Panc1 (cell line): ENCODE results near the gene NME2. TPM values are rescaled to one million over a fixed set of nuclear protein-coding genes. Genes with fewer than 3 reads are reported as not detected.

Experiments
- ATAC-seq: fragments of 200-7000 bp; cut with Tn5 transposase; 2 replicates; pipeline ENCODE4 v1.9.1; 2020; ENCODE audit warnings: mild to moderate bottlenecking, moderate library complexity
- BruUV-seq: library from RNA; stranded (reverse); fragments of 400-500 nt; replicated peaks from 2 replicates; lab custom pipeline; 2021; lab: Mats Ljungman, UMichigan
- CTCF ChIA-PET: fragments of 300-600 bp; sonication (Branson Sonifier 250); formaldehyde crosslinking; loops from one replicate; lab custom pipeline; 2022; ENCODE audit warnings: antibody characterized with exemption; lab: Charles Lee
- POLR2A ChIA-PET: fragments of 300-600 bp; sonication (Branson Sonifier 250); formaldehyde crosslinking; loops from one replicate; lab custom pipeline; 2022; ENCODE audit warnings: antibody characterized with exemption; lab: Charles Lee
- DNase-seq: peaks from one replicate; pipeline ENCODE4 v3.0.0-alpha.2; 2010; ENCODE audit warnings: low read depth, low spot score
- H3K27ac ChIP-seq: 2 replicates; pipeline ENCODE4 v1.5.1; 2011; ENCODE audit warnings: mild to moderate bottlenecking, low read length, inconsistent platforms
- H3K27me3 ChIP-seq: fragments of 200-500 bp; sonication (Bioruptor generic); 2 replicates; pipeline ENCODE4 v1.6.0; 2014; ENCODE audit warnings: low read length, inconsistent platforms; ENCODE audit not compliant: control insufficient read depth, insufficient read depth
- H3K36me3 ChIP-seq: fragments of 200-500 bp; sonication (Bioruptor generic); 2 replicates; pipeline ENCODE4 v1.5.1; 2014; ENCODE audit warnings: inconsistent platforms, mild to moderate bottlenecking, low read length, moderate library complexity; ENCODE audit not compliant: control insufficient read depth, insufficient read depth
- H3K4me1 ChIP-seq: 2 replicates; pipeline ENCODE4 v1.5.1; 2011; ENCODE audit warnings: inconsistent platforms, mild to moderate bottlenecking, low read length, moderate library complexity; ENCODE audit not compliant: control insufficient read depth, insufficient read depth
- H3K4me3 ChIP-seq, 2 experiments: 2 replicates each; pipeline ENCODE4 v1.5.1; 2011 to 2012; ENCODE audit warnings: low read depth in 2 of 2, low read length in 2 of 2, mild to moderate bottlenecking in 2 of 2, inconsistent platforms in 1 of 2, moderate library complexity in 1 of 2
- H3K9me3 ChIP-seq: fragments of 200-500 bp; sonication (Bioruptor generic); 2 replicates; pipeline ENCODE4 v1.5.1; 2014; ENCODE audit warnings: low read depth, mild to moderate bottlenecking, inconsistent platforms, low read length, moderate library complexity; ENCODE audit not compliant: control insufficient read depth, insufficient read depth
- POLR2AphosphoS5 ChIP-seq: IDR thresholded peaks from 2 replicates; pipeline ENCODE4 v1.6.1; 2012; ENCODE audit warnings: mild to moderate bottlenecking, low read depth, low read length, moderate library complexity
- SIN3A ChIP-seq: IDR thresholded peaks from 2 replicates; pipeline ENCODE4 v1.6.1; 2012; ENCODE audit warnings: low read depth, mild to moderate bottlenecking, low read length, moderate library complexity, borderline replicate concordance; ENCODE audit not compliant: insufficient read depth
- TCF7L2 ChIP-seq: IDR thresholded peaks from 2 replicates; pipeline ENCODE4 v1.6.1; 2011; ENCODE audit warnings: mild to moderate bottlenecking, low read depth, low read length, inconsistent platforms
- in situ Hi-C: cut with HindIII; loops from 2 replicates; pipeline ENCODE4 v1.10.0; 2016; ENCODE audit warnings: low sequenced_read_pairs, low pct_unique_long_range_greater_than_20kb
- intact Hi-C: fragments of 100-400 bp; cut with micrococcal nuclease; formaldehyde crosslinking; loops from one replicate; pipeline ENCODE4 v1.10.0; 2022; ENCODE audit not compliant: unreplicated experiment
- total RNA-seq: library from RNA; stranded (reverse); gene quantifications from one replicate; pipeline ENCODE4 v1.2.1, GENCODE V29; 2021; ENCODE audit not compliant: unreplicated experiment
- TF ChIP-seq, protein P1 (sequence below): fragments of 450-650 bp; IDR thresholded peaks from 2 replicates; pipeline ENCODE4 v1.5.1; 2017; ENCODE audit warnings: mild to moderate bottlenecking
- TF ChIP-seq, protein P2 (sequence below), 2 experiments: IDR thresholded peaks; 2 replicates each; pipeline ENCODE4 v1.6.1; 2011 to 2012; ENCODE audit warnings: low read depth in 2 of 2, control low read depth in 1 of 2, low read length in 1 of 2, mild to moderate bottlenecking in 1 of 2, moderate library complexity in 1 of 2; ENCODE audit not compliant: insufficient read depth in 1 of 2

NME2 gene
- total RNA-seq, 1 experiment from 2014 or later = 1,280 TPM

DNA sequence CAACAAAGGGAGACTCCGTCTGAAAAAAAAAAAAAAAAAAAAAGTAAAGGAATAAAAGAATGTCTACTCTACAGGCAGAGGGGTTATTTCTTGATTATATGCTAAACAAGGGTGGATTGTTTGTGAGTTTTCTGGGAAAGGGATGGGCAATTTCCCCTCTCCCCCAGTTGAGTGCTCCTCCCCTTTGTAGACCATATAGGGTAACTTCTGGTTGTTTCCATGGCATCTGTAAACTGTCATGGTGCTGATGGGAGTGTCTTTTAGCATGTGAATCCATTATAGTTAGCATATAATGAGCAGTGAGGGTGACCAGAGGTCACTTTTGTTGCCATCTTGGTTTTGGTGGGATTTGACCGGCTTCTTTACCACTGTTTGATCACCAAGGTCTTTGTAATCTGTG, 17.0 kb upstream of the NME2 start:
- no peak for DNase-seq
- H3K4me1 ChIP-seq = no peaks in the 10 kb centered on the region
- CTCF ChIA-PET = no interaction called here

DNA sequence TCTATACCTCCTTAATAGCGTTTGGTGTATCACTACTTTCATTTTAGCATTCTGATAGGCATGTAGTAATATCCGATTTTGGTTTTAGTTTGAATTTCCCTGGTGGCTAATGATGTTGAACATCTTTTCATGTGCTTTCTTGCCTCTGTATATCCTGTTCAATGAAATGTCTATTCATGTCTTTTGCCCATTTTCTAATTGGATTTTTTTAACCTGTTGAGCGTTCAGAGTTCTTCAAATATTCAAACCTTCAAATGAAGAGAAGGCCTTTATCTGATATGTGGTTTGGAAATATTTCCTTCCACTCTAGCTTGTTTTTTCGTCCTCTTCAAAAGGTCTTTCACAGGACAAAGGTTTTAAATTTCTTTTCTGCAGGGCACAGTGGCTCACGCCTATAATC, 15.3 kb upstream of the NME2 start:
- H3K4me3 ChIP-seq = no peak overlapping the region
- BruUV-seq = no TSS peak
- no peak for DNase-seq
- ChIA-PET POLR2A (no interaction called here), CTCF (no interaction called here)
- H3K36me3 ChIP-seq = peaks cover 19% of the 10 kb centered on the region
- TF ChIP-seq, protein P1, sequence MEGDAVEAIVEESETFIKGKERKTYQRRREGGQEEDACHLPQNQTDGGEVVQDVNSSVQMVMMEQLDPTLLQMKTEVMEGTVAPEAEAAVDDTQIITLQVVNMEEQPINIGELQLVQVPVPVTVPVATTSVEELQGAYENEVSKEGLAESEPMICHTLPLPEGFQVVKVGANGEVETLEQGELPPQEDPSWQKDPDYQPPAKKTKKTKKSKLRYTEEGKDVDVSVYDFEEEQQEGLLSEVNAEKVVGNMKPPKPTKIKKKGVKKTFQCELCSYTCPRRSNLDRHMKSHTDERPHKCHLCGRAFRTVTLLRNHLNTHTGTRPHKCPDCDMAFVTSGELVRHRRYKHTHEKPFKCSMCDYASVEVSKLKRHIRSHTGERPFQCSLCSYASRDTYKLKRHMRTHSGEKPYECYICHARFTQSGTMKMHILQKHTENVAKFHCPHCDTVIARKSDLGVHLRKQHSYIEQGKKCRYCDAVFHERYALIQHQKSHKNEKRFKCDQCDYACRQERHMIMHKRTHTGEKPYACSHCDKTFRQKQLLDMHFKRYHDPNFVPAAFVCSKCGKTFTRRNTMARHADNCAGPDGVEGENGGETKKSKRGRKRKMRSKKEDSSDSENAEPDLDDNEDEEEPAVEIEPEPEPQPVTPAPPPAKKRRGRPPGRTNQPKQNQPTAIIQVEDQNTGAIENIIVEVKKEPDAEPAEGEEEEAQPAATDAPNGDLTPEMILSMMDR = no peak
- no peak for ATAC-seq
- H3K9me3 ChIP-seq = no peaks in the 10 kb centered on the region
- intact Hi-C loops = loop anchor here (10.0 kb wide), 1 partner anchor 296 kb away; no protein-coding TSS in a partner anchor
- in situ Hi-C loops = no loop called here
- 0 out of 2 replicates have a peak overlapping the region, but pooled peaks have one; percentile 15 for H3K27ac ChIP-seq
- H3K27me3 ChIP-seq = no peaks in the 10 kb centered on the region
- peaks cover 11% of the 10 kb centered on the region; the same call in 1 of the 2 replicates for H3K4me1 ChIP-seq

More for the DNA sequence above, 17.0 kb upstream of the NME2 start:
- no peak for ATAC-seq
- Histone ChIP-seq H3K9me3 (no peaks in the 10 kb centered on the region), H3K27me3 (no peaks in the 10 kb centered on the region), H3K36me3 (peaks cover 5% of the 10 kb centered on the region; the same call in 1 of the 2 replicates), H3K4me3 (no peak overlapping the region), H3K27ac (no peak overlapping the region)
- no TSS peak for BruUV-seq
- in situ Hi-C loops (no loop called here), intact Hi-C loops (no loop called here)
- POLR2A ChIA-PET = no interaction called here
- TF ChIP-seq, protein P1 = no peak
- no peak for TF ChIP-seq POLR2AphosphoS5
- no peak for TF ChIP-seq SIN3A
- TF ChIP-seq, protein P2, sequence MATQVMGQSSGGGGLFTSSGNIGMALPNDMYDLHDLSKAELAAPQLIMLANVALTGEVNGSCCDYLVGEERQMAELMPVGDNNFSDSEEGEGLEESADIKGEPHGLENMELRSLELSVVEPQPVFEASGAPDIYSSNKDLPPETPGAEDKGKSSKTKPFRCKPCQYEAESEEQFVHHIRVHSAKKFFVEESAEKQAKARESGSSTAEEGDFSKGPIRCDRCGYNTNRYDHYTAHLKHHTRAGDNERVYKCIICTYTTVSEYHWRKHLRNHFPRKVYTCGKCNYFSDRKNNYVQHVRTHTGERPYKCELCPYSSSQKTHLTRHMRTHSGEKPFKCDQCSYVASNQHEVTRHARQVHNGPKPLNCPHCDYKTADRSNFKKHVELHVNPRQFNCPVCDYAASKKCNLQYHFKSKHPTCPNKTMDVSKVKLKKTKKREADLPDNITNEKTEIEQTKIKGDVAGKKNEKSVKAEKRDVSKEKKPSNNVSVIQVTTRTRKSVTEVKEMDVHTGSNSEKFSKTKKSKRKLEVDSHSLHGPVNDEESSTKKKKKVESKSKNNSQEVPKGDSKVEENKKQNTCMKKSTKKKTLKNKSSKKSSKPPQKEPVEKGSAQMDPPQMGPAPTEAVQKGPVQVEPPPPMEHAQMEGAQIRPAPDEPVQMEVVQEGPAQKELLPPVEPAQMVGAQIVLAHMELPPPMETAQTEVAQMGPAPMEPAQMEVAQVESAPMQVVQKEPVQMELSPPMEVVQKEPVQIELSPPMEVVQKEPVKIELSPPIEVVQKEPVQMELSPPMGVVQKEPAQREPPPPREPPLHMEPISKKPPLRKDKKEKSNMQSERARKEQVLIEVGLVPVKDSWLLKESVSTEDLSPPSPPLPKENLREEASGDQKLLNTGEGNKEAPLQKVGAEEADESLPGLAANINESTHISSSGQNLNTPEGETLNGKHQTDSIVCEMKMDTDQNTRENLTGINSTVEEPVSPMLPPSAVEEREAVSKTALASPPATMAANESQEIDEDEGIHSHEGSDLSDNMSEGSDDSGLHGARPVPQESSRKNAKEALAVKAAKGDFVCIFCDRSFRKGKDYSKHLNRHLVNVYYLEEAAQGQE (IDR thresholded peaks at IDR 0.05; ENCODE audit: insufficient read depth in 1 of 2, low read depth in 2 of 2, low read length in 1 of 2) = no peak
- no peak for TF ChIP-seq TCF7L2
